HL-60 (cell line): Measurements from ENCODE around the gene DLL1.

ENCODE experiments used
- DNase-seq, 2 experiments: peaks; one replicate each; pipeline ENCODE4 v3.0.0-alpha.2; 2010 to 2020; ENCODE audit warnings: low read depth in 1 of 2, low spot score in 1 of 2
- H3K27ac ChIP-seq: fragments of 250-450 bp; sonication (Bioruptor Pico); replicated peaks from 2 replicates; pipeline ENCODE4 v1.5.1; 2020; ENCODE audit warnings: mild to moderate bottlenecking, moderate library complexity
- H3K27me3 ChIP-seq: fragments of 250-450 bp; sonication (Bioruptor Pico); 2 replicates; pipeline ENCODE4 v1.5.1; 2021; ENCODE audit warnings: mild to moderate bottlenecking, moderate library complexity; ENCODE audit not compliant: insufficient read depth, poor library complexity, severe bottlenecking
- H3K4me3 ChIP-seq: replicated peaks from 2 replicates; pipeline ENCODE4 v1.5.1; 2011; ENCODE audit warnings: mild to moderate bottlenecking, control low read depth, low read length; ENCODE audit not compliant: insufficient read depth
- CTCF ChIP-seq: IDR thresholded peaks from one replicate; pipeline ENCODE4 v1.5.1; 2011; ENCODE audit warnings: low read length, control low read depth, inconsistent platforms; ENCODE audit not compliant: insufficient read depth
- GABPA ChIP-seq: IDR thresholded peaks from 2 replicates; pipeline ENCODE4 v1.6.1; 2012; ENCODE audit warnings: low read depth
- POLR2AphosphoS5 ChIP-seq: IDR thresholded peaks from 2 replicates; pipeline ENCODE4 v1.6.1; 2012; ENCODE audit warnings: low read depth
- REST ChIP-seq: IDR thresholded peaks from 2 replicates; pipeline ENCODE4 v1.6.1; 2012; ENCODE audit warnings: low read depth; ENCODE audit not compliant: insufficient replicate concordance
- SPI1 ChIP-seq: IDR thresholded peaks from 2 replicates; pipeline ENCODE4 v1.6.1; 2012; ENCODE audit warnings: low read depth, mild to moderate bottlenecking, borderline replicate concordance

DLL1 gene

GRCh38 chr6:170317718-170318117 is 26.8 kb upstream of the DLL1 start:
- Histone ChIP-seq H3K27me3 (no peaks in the 10 kb centered on the region), H3K27ac (no peak overlapping the region), H3K4me3 (no peak overlapping the region)
- TF ChIP-seq SPI1 (no peak), POLR2AphosphoS5 (no peak), REST (no peak), GABPA (no peak), CTCF (no peak)
- DNase-seq = no peak

- DNase-seq = no peak
- H3K27ac ChIP-seq = no peak overlapping the region
- no peak overlapping the region for H3K4me3 ChIP-seq
- TF ChIP-seq POLR2AphosphoS5 (no peak), GABPA (no peak), REST (no peak), SPI1 (no peak), CTCF (no peak)
- H3K27me3 ChIP-seq = no peaks in the 10 kb centered on the region
These were observed 26.2 kb upstream of the DLL1 start for GRCh38 chr6:170317076-170317475.

DNA sequence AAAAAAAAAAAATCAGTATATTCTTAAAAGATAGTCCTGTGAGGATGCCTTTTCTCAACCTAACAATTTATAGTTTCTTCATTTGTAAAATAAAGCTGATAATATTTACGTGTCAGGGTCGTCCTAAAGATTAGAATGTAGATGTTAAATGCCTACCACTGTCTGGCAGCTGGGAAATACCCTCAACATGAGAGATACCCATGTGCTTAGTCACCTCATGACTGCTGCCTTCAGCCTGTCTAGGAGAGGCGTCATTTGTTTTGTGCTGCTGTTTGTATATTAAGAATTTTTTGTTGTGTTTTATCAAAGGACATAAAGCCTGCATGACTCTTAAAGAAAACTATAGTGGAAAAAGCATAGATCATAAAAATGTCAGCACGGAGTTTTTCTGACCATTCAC is 25.2 kb upstream of the DLL1 start:
- Histone ChIP-seq H3K27ac (no peak overlapping the region), H3K4me3 (no peak overlapping the region), H3K27me3 (no peaks in the 10 kb centered on the region)
- DNase-seq = no peak
- TF ChIP-seq CTCF = no peak
- TF ChIP-seq POLR2AphosphoS5 = no peak
- TF ChIP-seq GABPA = no peak
- no peak for TF ChIP-seq SPI1
- no peak for TF ChIP-seq REST
